Measurements from ENCODE around the gene ALKBH5.

Gene ALKBH5

GRCh38 chr17:18158022-18158600 is 25.5 kb upstream of the ALKBH5 start:
- DNase-seq, result peak; percentile 95

GRCh38 chr17:18159551-18160120 is 24.0 kb upstream of the ALKBH5 start:
- DNase-seq, result no peak

GRCh38 chr17:18160128-18160856 is 23.3 kb upstream of the ALKBH5 start:
- no peak for DNase-seq

GRCh38 chr17:18161207-18162145 is 22.2 kb upstream of the ALKBH5 start:
- peak; percentile 36 for DNase-seq

GRCh38 chr17:18163547-18163946 is 20.1 kb upstream of the ALKBH5 start:
- DNase-seq, result no peak

- DNase-seq, result no peak
Measured at GRCh38 chr17:18166894-18167293, 16.7 kb upstream of the ALKBH5 start.

- DNase-seq, result no peak
Measured at GRCh38 chr17:18167421-18167820, 16.2 kb upstream of the ALKBH5 start.

- no peak for DNase-seq
Measured at GRCh38 chr17:18172531-18173278, 10.9 kb upstream of the ALKBH5 start.

GRCh38 chr17:18173740-18174139 is 9.9 kb upstream of the ALKBH5 start:
- DNase-seq, result no peak

GRCh38 chr17:18176176-18176575 is 7.5 kb upstream of the ALKBH5 start:
- peak; percentile 84 for DNase-seq

- no peak for DNase-seq
Measured at GRCh38 chr17:18177133-18177532, 6.5 kb upstream of the ALKBH5 start.

- no peak for DNase-seq
Measured at GRCh38 chr17:18177722-18178121, 5.9 kb upstream of the ALKBH5 start.

GRCh38 chr17:18179196-18179595 is 4.4 kb upstream of the ALKBH5 start:
- no peak for DNase-seq

GRCh38 chr17:18179804-18180203 is 3.8 kb upstream of the ALKBH5 start:
- no peak for DNase-seq

- no peak for DNase-seq
Measured at GRCh38 chr17:18181358-18181757, 2.3 kb upstream of the ALKBH5 start.

- no peak for DNase-seq
Measured at GRCh38 chr17:18182110-18182977, 1.3 kb upstream of the ALKBH5 start.

- DNase-seq, result peak; percentile 87
Measured at GRCh38 chr17:18182978-18183333, 672 bp upstream of the ALKBH5 start.

GRCh38 chr17:18184143-18185031 is 759 bp downstream of the ALKBH5 start:
- DNase-seq, result peak; percentile 78

GRCh38 chr17:18185391-18185790 is 1.8 kb downstream of the ALKBH5 start:
- no peak for DNase-seq

GRCh38 chr17:18185832-18186626 is 2.4 kb downstream of the ALKBH5 start:
- peak; percentile 18 for DNase-seq
